ENCODE results near the gene TMEM263. TPM values are rescaled to one million over a fixed set of nuclear protein-coding genes. Genes with fewer than 3 reads are reported as not detected.
A peak's percentile ranks its signal among the peaks of the same experiment; 100 is the strongest.

Gene TMEM263
- total and polyA plus RNA-seq, 2 of the 13 experiments (the other 11 are each of a cell fraction or from before 2014, with no cell fraction given), result 25.9 to 58.6 TPM

DNA sequence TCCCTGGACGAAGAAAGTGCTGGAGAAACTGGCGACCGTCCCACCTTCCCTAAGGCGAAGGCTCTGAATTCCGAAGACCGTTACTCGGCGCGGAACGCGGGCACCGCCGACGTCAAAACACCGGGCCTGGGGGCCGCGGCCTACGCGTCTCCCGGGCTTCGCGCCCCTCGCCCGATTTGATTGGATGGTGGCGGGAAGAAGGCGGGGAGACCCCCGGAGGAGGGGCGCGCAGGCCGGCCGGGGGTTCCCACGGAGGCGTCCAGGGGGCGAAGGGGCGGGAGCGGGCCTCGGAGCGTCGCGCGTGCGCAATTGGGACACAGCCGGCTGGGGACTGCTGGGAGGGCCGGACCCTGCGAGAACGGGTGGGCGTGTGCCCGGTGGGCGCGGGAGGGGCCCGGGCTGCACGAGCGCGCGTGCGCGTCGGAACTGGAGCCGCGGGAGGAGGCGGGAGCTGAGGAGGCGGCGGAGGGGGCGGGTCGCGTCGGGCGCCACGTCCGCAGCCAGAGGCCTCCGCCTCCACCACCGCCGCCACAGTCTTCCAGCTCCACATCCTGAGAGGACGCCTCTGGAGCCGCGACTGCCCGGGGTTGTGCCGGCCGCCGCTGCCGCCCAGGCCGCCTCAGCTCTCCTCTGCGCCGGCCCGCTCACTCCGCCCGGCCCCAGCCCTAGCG, at the start of gene TMEM263 (continued):
- TF ChIP-seq ATF1 (CRISPR knock-in tag; IDR thresholded peaks at IDR 0.05) (0 out of 2 replicates have a peak, but pooled peaks have one; percentile 52), SOX13 (IDR thresholded peaks at IDR 0.05) (no peak), SOX13 (CRISPR knock-in tag; conservative IDR thresholded peaks at IDR 0.05 in 1 of 2, IDR thresholded peaks at IDR 0.05 in 1 of 2) (no peak), MED13 (CRISPR knock-in tag; IDR thresholded peaks at IDR 0.05) (no peak), MIXL1 (CRISPR knock-in tag; IDR thresholded peaks at IDR 0.05) (peak; percentile 15; the same call in 1 of the 2 replicates), NR0B2 (CRISPR knock-in tag; IDR thresholded peaks at IDR 0.05) (no peak; the same call in 1 of the 2 replicates), CBX2 (IDR thresholded peaks at IDR 0.05; ENCODE audit: low read depth, low read length) (no peak), CBX2 (CRISPR knock-in tag; IDR thresholded peaks at IDR 0.05; ENCODE audit: low read depth) (no peak), KDM1A (CRISPR knock-in tag; IDR thresholded peaks at IDR 0.05) (no peak), CBX1 (IDR thresholded peaks at IDR 0.05; ENCODE audit: low read depth) (no peak), HDAC2 (CRISPR knock-in tag; IDR thresholded peaks at IDR 0.05) (peak; percentile 62), ZNF839 (CRISPR knock-in tag; IDR thresholded peaks at IDR 0.05; ENCODE audit: borderline replicate concordance) (no peak; the same call in 1 of the 2 replicates), SUZ12 (IDR thresholded peaks at IDR 0.05; ENCODE audit: low read depth, low read length) (no peak), SMAD3 (CRISPR knock-in tag; IDR thresholded peaks at IDR 0.05) (no peak), LRRFIP1 (CRISPR knock-in tag; conservative IDR thresholded peaks at IDR 0.05) (no peak), ZNF205 (CRISPR knock-in tag; IDR thresholded peaks at IDR 0.05) (no peak), NR2C2 (CRISPR knock-in tag; IDR thresholded peaks at IDR 0.05; ENCODE audit: borderline replicate concordance) (no peak), FOXJ3 (CRISPR knock-in tag; IDR thresholded peaks at IDR 0.05; ENCODE audit: borderline replicate concordance) (no peak), ZNF451 (CRISPR knock-in tag; IDR thresholded peaks at IDR 0.05) (0 out of 2 replicates have a peak, but pooled peaks have one; percentile 87), PHF5A (CRISPR knock-in tag; IDR thresholded peaks at IDR 0.05; ENCODE audit: low read depth, unreplicated experiment) (peak; percentile 64), RAD51 (IDR thresholded peaks at IDR 0.05; ENCODE audit: borderline replicate concordance) (no peak), ELF1 (CRISPR knock-in tag; IDR thresholded peaks at IDR 0.05) (no peak; the same call in 1 of the 2 replicates), ZNF720 (CRISPR knock-in tag; IDR thresholded peaks at IDR 0.05) (no peak)
- TF ChIP-seq, protein P1, sequence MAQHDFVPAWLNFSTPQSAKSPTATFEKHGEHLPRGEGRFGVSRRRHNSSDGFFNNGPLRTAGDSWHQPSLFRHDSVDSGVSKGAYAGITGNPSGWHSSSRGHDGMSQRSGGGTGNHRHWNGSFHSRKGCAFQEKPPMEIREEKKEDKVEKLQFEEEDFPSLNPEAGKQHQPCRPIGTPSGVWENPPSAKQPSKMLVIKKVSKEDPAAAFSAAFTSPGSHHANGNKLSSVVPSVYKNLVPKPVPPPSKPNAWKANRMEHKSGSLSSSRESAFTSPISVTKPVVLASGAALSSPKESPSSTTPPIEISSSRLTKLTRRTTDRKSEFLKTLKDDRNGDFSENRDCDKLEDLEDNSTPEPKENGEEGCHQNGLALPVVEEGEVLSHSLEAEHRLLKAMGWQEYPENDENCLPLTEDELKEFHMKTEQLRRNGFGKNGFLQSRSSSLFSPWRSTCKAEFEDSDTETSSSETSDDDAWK (CRISPR knock-in tag; IDR thresholded peaks at IDR 0.05), result no peak
- TF ChIP-seq, protein P2, sequence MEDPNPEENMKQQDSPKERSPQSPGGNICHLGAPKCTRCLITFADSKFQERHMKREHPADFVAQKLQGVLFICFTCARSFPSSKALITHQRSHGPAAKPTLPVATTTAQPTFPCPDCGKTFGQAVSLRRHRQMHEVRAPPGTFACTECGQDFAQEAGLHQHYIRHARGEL (CRISPR knock-in tag; IDR thresholded peaks at IDR 0.05), result no peak
- TF ChIP-seq, protein P3, sequence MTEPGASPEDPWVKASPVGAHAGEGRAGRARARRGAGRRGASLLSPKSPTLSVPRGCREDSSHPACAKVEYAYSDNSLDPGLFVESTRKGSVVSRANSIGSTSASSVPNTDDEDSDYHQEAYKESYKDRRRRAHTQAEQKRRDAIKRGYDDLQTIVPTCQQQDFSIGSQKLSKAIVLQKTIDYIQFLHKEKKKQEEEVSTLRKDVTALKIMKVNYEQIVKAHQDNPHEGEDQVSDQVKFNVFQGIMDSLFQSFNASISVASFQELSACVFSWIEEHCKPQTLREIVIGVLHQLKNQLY (CRISPR knock-in tag; IDR thresholded peaks at IDR 0.05), result peak; percentile 46; the same call in 1 of the 2 replicates
